Measurements from ENCODE around the gene CSTPP1. TPM values are rescaled to one million over a fixed set of nuclear protein-coding genes. Genes with fewer than 3 reads are reported as not detected.

The CSTPP1 gene
- total and polyA plus RNA-seq, 2 of the 8 experiments (the other 6 are each of a cell fraction or from before 2014, with no cell fraction given) = 24.2 to 28.7 TPM

DNA sequence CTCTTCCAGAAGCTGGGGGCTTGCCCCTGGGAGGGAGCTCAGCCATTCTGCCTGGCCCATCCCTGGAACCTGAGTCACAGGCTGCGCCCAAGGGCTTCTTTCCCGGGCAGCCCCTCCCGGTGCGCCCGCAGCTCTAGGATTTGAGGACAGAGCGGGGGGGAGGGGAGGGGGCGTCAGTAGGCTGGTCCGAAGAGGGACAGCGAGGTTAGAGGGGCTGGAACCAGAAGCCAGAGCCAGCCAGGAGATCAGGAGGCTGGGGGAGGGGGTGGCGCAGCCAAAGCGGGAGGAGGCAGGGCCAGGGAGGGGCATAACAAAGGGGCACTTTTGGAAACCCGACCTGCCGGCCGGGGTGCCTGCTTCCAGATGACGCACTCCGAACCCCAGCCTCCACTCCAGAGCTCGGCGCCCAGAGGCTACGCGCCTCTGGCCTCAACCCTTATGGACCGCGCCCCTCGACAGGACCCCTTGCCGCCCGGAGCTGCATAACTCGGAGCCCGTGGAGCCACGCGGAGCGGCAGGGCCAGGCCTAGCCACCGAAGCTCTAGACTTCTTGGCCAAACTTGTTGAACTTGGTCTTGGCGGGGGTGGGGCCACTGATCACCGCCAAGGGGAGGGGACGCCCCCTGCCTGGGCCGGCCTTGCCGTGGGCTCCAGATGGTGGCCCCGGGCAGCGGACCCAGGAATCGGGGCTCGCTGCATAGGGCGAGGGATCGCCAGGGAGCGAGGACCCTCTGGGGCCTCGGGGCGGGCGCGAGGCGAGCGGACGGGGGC lies 248.9 kb downstream of the CSTPP1 start (continued):
- TF ChIP-seq SIX5 (IDR thresholded peaks at IDR 0.05; ENCODE audit: low read depth, low read length) = no peak
- peak; percentile 47; the same call in 1 of the 2 replicates for TF ChIP-seq JUND (IDR thresholded peaks at IDR 0.05; ENCODE audit: low read length)
- no peak for TF ChIP-seq FOSL1 (IDR thresholded peaks at IDR 0.05; ENCODE audit: insufficient read depth, low read depth, low read length)
- no peak for TF ChIP-seq TAF7 (optimal IDR thresholded peaks at IDR 0.05; ENCODE audit: borderline replicate concordance, low read depth, low read length)
- no peak for TF ChIP-seq EGR1 (IDR thresholded peaks at IDR 0.05; ENCODE audit: borderline replicate concordance, low read depth, low read length)
- no peak for TF ChIP-seq GTF2F1 (IDR thresholded peaks at IDR 0.05; ENCODE audit: borderline replicate concordance, low read depth, low read length)
- no peak for TF ChIP-seq ATF3 (IDR thresholded peaks at IDR 0.05; ENCODE audit: insufficient read depth, low read depth, low read length)
- no peak for TF ChIP-seq SAP30 (IDR thresholded peaks at IDR 0.05; ENCODE audit: insufficient read depth, insufficient replicate concordance, low read length)
- TF ChIP-seq CHD2 (IDR thresholded peaks at IDR 0.05; ENCODE audit: low read length) = no peak; the same call in 1 of the 2 replicates
- TF ChIP-seq BCL11A (IDR thresholded peaks at IDR 0.05; ENCODE audit: low read depth in 2 of 2, low read length in 2 of 2) = no peak
- TF ChIP-seq TAF1 (IDR thresholded peaks at IDR 0.05; ENCODE audit: low read depth, low read length) = peak; percentile 76
- peak; percentile 66; the same call in 1 of the 2 replicates for TF ChIP-seq CREB1 (IDR thresholded peaks at IDR 0.05)
- TF ChIP-seq CBX5 (IDR thresholded peaks at IDR 0.05; ENCODE audit: low read depth, low read length) = no peak
- TF ChIP-seq SIN3A (conservative IDR thresholded peaks at IDR 0.05 in 1 of 2, IDR thresholded peaks at IDR 0.05 in 1 of 2; ENCODE audit: low read depth in 1 of 2, low read length in 2 of 2) = 0 out of 4 replicates have a peak, but pooled peaks of 1 of the 2 experiments have one; percentile 37
- TF ChIP-seq CTBP2 (IDR thresholded peaks at IDR 0.05; ENCODE audit: borderline replicate concordance, insufficient read depth, insufficient read length, low read length) = no peak
- TF ChIP-seq POLR2A (IDR thresholded peaks at IDR 0.05; ENCODE audit: control extremely low read depth in 1 of 2, low read depth in 2 of 2, low read length in 2 of 2) = peak in 1 of 2 experiments; percentile 85; a peak in 2 of 3 replicates
- no peak for TF ChIP-seq NANOG (IDR thresholded peaks at IDR 0.05; ENCODE audit: insufficient read depth, low read depth, low read length, poor library complexity, severe bottlenecking)
- TF ChIP-seq ZNF274 (IDR thresholded peaks at IDR 0.05; ENCODE audit: borderline replicate concordance, extremely low read depth, low read length) = no peak
- no peak for TF ChIP-seq USF2 (IDR thresholded peaks at IDR 0.05; ENCODE audit: low read length)
- TF ChIP-seq PHF8 (conservative IDR thresholded peaks at IDR 0.05; ENCODE audit: low read depth, low read length) = peak; percentile 64
- TF ChIP-seq HDAC6 (IDR thresholded peaks at IDR 0.05; ENCODE audit: low read depth, low read length) = no peak
- TF ChIP-seq MAFK (IDR thresholded peaks at IDR 0.05; ENCODE audit: low read depth, low read length) = no peak
